Putamen (tissue), 1 donor: ENCODE measurements around the gene CPEB3.

ENCODE experiments used
- DNase-seq: peaks from one replicate; pipeline ENCODE4 v3.0.0-alpha.2; 2016; ENCODE audit warnings: low spot score

CPEB3 gene

DNA sequence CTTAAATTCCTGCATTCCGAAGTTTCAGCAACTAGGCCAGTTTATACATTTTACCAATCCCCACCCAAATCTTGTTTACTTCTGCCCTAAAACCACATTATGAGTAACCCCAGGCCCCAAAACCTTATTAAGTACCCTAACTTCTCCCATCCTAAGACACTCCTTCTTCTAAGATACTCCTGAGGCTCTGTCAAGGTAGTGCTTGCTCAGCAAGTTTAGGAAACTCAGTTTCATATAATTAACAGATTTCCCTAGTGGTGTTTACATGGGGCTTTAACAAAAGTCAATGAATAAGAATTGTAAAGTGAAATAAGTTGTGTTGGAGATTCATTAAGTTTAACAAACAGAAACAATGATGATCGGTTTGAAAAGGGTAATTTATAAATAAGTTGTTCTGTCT is 77.8 kb downstream of the CPEB3 start:
- DNase-seq = no peak

DNA sequence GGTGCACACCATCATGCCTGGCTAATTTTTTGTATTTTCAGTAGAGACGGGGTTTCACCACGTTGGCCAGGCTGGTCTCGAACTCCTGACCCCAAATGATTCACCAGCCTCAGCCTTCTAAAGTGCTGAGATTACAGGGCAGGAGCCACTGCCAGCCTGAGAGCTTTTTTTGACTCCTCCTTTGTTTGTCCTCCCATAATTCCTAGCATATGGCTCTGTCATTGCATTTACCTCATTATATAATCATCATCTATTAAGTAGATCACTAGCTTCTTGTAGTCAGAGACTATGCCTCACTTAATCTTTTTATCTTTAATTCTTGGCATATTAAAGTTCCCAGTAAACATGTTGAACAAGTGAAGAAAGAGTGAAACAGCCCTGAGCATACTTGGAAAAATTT is 82.1 kb downstream of the CPEB3 start:
- no peak for DNase-seq

DNA sequence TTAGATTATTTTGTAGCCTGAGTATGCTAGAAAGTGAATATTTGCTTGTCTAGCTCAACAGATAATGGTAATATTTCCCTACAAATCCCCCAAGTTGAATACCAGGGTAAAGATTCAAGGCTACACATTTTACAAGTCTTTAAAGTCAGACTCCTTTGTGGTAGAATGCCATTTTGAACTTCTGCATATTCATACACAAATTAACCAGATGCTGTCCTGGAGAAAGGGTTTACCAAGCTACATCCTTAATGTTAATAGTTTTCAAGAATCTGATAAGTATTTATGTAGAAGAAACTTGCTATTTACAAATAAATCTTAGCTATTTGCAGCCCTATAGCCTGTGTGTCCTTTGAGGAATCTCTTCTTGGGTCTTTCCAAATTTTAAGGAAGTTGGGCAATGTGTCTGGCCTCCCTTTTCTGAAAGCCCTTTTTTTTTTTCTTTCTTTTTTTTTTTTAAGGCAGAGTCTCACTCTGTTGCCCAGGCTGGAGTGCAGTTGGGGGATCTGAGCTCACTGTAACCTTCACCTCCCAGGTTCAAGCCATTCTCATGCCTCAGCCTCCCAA is 82.6 kb downstream of the CPEB3 start:
- DNase-seq = no peak

DNA sequence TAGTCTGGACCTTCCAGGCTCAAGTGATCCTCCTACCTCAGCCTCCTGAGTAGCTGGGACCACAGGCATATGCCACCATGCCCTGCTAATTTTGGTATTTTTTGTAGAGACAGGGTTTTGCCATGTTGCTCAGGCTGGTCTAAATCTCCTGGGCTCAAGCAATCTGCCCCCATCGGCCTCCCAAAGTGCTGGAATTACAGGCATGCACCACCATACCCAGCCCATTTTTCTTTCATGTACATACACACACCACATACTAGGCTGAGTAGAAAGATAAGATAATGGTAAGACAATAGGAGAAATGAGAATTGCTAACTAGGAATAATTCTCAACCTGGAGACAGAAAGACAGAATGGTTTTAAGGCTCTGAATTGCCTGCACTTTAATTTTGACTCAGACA is 83.8 kb downstream of the CPEB3 start:
- DNase-seq = no peak

DNA sequence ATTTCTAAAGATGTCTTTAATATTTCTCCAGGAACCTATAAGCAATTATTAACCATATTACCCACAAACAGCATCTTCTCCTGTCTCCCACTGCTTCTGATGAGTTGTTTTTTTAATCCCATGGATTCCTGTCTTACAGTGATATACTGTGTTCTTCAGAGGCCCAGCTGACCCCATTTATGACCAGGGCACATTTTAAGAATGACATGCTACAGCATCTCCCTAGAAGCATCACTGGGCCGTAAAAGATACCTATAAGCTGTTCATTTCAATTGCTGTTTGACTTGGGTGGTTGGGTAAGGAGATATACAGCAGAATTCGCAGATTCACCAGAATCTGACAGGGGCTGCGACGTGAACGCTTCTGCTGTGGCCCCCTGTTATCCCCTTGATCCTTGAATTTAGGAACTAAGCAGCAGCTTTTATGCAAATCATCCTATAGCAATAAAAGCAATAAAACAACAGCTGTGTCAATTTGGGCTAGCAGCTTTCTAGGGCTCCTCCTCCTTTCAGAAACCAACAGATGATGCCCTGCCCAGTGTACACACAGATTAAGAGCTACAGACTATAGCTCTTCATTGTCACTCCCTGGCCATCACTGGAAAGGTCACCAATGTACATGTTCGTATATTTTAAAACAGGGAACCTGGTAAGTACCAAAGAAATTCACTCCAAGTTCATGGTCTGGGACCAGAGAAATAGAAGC is 86.8 kb downstream of the CPEB3 start:
- DNase-seq = no peak

DNA sequence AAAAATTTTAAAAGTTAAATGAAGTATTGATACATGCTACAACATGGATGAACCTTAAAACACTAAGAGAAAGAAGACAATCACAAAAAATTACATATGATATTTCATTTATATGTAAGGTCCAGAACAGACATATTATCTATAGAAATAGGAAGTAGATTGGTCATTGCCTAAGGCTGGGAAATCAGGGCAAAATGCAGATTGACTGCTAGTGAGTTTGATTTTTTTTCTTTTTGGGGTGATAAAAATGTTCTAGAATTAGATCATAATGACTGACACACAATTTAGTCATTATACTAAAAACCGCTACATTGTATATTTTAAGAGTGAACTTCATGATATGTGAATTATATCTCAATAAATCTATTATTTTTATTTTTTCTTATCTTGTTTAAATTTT is 88.3 kb downstream of the CPEB3 start:
- no peak for DNase-seq

DNA sequence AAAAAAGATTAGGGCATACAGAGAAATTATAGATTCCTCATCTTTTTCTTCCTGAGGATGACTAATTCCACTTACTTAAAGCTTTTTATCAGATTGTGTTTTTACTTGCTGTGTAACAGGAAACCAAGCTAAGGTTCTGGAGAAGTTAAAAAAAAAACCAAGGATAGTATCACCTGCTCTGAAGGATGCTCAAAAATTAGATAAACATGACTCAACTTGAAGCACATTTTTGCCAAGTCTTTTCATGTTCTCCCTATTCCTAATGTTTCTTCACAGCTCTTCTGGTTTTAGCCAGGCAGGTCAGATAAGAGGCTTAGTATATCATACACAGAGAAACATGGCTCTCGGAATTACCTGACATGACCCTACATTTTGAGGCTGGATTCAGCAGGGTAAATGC is 90.3 kb downstream of the CPEB3 start:
- no peak for DNase-seq

DNA sequence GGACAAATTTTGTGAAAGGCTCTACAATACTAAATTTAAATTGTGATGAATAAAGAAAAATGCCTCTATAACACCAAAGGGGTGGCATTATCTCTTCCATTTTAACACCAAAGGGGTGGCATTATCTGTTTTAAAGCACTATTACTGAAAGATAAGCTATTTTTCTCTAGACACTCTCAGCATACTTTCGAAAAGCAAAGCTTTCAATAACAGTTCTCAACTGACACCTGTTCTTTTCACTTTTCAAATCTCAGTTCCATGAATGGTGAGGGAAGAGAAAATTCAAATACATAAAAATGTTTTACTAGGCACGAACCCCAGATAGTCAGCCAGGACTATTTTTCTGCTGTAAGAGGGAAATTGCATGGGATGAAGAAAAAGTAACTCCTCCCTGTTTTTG is 103.8 kb downstream of the CPEB3 start:
- no peak for DNase-seq

DNA sequence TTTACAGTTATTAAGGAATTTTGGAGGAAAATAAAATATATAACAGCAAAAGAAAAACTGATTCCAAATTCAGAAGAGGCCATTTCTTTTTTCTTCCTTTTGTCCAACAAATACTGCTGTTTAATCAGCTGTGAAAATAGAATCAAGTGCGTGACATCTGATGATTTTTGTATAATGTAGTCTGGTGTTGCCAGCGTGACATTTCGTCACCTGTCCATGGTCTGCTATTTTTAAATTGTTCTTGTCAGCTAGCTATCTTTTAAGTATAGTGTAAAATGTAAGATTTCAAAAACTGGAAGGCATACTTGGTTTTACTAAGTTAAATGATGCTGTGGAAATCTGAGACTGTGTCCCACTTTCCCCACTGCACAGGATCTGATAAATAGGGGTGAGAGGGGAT is 105.9 kb downstream of the CPEB3 start:
- no peak for DNase-seq

DNA sequence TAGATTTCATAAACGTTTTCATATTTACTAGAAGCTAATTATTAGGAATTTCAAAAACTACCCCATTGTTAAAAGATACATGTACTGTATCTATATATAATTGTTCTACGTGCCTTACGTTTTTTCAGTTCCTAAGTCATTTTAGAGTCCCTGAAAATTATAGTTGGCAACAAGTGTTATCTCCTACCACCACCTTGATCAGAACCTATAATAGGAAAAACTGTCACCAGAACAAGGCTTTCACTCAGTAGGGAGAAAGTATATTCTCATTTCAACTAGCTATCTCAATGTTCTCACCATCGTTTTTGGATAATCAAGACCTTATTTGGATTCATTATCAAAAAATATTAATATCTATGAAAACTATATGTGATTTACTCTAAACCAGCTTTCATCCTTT is 107.7 kb downstream of the CPEB3 start:
- no peak for DNase-seq

DNA sequence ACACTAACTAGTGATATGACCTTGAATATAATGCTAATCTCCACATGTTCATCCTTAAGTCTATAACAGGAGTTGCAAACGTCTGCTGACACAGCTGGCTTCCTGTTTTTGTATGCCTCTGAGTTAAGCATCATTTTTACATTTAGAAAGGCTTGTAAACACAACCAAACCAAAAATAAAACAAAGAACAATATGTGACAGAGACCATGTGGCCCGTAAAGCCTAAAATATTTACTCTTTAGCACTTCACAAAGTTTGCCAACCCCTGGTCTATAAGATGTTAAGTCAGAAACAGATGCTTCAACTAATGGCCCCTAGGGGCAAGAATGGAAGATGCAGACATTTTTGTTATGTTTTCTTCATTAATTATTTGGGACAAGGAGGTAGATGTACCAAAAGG is 109.3 kb downstream of the CPEB3 start:
- DNase-seq = no peak

DNA sequence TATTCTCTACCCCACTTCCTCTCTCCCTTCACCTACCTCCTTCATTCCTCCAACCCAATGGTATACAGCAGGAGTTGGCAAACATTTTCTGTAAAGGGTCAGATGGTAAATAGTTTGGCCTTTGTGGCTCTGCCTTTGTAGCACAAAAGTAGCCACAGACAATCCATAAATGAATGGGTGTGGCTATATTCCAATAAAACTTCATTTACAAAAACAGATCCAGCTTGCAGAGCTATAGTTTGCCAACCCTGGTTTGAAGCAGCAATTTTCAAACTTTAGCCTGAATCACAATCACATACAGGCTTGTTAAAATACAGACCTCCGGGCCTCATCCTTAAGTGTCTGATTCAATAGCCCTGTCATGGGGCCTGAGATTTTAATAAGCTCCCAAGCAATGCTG is 110.5 kb downstream of the CPEB3 start:
- DNase-seq = no peak

DNA sequence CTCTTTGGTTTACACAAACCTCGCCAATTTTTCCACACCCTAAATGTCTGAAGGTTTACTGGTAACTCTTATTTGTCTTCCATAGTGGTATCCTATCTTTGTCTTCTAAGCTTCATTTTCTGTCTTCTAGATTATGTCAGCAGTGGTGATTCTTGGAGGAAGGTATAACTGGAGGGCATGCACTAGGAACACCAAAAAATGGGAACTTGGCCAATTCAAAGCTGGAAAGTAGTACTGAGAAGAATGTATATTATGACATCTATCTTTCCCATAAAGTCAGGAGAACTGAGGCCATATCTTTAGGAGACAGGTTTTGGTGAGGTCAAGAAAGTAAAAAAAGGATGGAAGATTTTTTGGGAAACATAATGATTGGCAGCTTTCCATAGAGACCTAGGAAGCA is 113.3 kb downstream of the CPEB3 start:
- no peak for DNase-seq

DNA sequence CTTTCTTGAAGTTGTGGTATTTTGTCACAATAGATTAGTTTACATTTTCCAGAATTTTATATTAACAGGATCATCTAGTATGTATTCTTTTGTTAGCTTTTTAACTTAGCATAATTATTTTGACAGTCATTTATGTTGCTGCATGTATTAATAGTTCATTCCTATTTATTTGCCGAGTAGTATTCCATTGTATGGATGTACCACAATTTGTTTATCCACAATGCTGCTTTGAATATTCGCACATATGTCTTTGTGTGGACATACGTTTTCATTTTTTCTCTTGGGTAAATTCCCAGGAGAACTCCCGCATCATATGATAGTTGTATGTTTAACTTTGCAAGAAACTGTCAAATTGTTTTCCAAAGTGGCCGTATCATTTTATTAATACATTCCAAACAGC is 115.7 kb downstream of the CPEB3 start:
- DNase-seq = no peak

DNA sequence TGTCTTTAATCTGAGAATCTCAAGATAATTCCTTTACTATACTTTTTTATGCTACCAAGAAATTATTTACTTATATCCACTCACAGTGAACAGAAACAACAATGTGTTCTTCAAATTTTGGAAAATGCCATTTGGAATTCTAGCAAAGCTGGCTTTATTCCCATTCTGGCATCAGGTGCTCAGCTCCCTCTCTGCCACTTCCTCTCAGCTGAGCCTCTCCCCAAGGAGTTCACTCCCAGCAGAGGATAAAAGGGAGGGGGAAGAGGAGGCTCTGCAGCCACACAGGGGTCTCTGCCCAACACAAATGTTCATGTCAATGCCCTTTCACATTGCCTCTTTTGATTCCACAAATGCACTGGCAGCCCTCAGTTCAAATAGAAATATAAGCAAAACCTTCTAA is 116.9 kb downstream of the CPEB3 start:
- DNase-seq = no peak

DNA sequence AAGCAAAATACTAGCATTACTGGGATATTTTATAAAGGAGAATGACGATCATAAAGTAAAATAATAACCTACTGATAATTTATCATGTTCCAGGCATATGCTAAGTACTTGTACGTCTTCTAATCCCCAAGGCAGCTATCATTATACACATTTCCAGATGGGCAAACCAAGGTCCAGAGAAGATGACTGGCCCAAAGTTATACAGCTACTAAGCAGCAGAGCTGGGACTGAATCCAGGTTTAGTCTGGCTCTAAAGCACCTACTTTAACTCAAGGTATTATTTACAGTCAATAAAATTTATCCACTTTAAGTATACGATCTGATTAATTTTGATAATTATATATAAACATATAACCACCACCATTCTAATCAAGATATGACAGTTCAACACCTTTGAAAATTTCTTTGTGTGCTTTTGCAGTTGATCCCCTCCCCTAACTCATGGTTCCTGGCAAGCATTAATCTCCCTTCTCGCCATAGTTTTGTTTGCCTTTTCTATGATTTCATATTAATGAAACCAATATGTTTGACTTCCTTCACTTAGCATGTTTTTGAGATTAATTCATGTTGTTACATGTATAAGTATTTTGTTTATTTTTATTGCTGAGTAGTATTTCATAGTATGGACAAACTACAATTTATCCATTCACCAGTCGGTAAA is 126.7 kb downstream of the CPEB3 start:
- DNase-seq = no peak

DNA sequence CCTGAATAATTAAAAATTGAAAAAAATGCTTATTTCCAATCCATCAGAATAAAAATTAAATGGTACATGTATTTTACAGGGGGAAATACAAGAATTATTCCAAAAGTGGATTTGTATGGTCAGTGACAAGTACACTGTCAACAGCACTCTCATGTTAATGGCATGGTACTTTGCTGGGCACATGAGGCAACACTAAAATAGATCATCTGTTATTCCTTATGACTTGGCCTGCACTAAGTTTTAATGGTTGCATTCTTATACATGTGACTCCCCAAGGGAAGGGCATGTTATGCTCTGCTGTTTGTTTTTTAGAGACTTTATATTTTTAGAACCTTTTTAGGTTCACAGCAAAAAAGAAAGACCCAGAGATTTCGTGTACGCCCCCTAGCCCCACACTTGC is 128.3 kb downstream of the CPEB3 start:
- no peak for DNase-seq

DNA sequence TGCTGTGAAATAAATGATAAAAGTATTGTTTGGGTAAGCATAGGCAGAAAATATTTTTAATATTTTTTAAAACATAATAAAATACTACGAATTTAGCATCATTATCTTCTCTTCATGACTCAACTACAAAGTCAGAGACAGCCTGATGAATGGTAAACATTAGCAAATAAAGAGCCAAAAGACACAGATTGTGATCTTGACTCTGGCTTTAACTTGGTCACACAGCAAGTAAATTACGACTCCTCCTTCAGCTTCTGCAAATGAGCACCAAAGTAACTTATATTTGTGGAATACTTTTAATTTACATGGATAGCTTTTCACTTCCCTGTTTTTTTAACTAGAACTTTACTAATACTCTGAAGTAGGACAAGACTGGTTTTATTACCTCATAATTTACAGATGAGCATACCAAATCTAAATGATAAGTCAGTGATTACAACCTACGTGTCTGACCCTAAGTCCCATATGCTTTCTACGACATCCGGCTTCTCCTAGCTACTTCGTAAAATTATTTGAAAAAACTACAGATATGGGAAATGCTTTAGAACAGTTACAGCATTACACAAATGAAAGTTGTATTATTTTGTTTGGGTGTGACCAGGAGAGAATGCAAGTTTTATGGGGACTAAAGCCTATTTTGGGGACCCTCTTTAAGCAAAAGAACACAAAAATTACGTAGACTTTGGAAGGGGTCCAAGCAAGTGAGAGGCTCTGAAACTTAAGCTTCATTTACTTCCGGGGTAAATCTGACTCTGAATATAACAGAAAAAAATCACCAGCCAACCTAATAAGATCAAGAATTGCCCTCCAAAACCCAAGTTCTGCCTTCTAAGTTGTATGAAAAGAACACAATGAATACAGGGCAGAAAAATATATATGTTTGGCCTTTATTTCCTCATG is 133.8 kb downstream of the CPEB3 start:
- DNase-seq = no peak

DNA sequence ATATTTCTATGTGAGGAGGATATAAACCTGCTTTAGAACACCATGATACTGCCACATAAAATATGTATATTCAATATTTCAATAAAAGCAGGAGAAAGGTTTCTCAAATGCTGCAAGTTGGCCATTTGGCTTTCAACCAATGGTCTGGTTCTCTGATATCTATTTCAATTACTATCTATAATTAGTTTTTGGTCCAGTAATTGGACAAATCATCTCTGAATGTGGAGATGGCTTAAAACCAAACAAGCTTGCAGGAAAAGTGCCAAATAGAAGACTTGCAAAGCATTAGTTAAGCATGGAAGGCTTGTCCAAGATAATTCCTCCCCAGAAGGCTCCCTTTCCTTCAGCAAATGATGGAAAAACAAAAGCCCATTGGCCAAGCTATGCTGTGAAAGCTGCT is 140.1 kb downstream of the CPEB3 start:
- DNase-seq = no peak

DNA sequence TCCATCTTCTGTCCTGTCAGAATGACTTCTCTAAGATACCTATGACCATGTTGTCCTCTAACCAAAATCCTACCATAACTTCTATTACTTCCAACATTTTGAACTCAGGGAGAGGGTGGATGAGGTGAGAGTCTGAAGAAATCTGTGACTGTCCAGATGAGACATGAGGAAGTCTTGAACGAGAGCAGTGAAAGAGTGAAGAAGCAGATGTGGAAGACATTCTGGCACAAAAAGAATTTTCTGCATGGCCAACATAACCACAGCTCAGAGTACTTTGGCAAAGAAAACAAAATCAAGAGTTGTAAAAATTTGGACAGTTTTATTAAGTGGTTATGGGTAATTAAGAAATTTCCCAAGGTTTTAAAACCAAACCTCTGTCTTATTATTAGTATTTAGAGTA is 141.6 kb downstream of the CPEB3 start:
- no peak for DNase-seq

DNA sequence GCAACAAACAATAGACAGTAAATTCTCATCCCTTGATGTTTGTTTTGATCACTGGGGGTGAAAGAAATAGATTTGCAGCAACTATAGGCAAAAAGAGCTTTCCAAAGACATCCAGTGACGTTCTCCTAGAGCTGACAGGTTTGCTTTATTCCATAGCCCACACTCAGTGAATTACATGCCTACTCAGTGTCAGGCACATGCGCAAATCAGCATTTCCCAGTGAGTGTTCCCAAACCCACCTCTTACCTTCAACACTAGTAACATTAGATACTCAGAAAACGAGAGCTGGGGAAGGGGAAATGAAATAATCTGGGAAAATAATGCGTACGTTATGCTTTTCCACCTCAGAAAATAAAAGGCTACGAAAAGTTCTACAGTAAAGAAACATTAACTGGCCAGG is 144.1 kb downstream of the CPEB3 start:
- DNase-seq = peak; percentile 74

DNA sequence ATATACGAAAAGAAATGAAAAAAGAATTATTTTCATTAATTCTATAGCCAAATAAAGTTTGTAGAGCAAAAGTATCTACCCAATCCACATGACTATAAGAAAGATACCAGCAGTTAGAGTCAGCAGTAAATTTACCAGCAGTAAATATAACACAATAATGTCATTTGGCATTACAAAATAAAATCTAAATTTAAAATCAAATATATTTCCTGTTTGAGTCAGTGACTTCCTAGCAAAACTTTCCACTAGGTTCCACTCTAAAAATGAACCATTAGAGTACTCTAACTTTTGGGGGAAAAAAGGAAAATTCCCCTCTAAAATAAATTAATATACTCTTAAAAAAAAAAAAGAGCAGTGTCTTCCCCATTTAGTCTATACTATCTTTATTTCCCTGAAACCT is 144.8 kb downstream of the CPEB3 start:
- no peak for DNase-seq

DNA sequence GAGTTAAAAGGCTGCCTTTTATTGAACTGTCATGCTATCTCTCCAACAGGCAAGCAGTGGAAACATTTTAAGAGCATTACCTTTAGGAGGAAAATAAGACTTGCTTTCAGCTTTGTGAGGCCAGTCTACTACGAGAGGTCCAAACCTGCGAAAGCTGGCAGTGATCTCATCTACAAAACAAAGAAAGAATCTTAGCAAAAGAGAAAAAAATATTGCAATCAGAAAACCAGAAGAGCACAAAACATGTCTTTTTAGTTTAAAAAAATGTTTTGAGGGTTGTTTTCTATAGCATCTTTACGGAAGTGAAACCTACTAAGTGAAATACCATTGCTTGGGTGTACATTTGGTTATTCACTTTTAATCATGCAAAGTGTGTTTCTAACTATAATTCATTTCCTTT is 147.9 kb downstream of the CPEB3 start:
- DNase-seq = no peak
